22Rv1 (cell line): ENCODE measurements around the gene MAPK1.
"Not testable (repeated sequence)": the region's sequence is repeated elsewhere in the genome, so short reads cannot be mapped to it uniquely, and the experiment has no call there.

Experiments used
- H3K27ac ChIP-seq: fragments of 450-650 bp; 2 replicates; pipeline ENCODE4 v1.5.1; 2017
- ZFX ChIP-seq: fragments of 450-650 bp; IDR thresholded peaks from 2 replicates; pipeline ENCODE4 v1.6.1; 2017; ENCODE audit warnings: antibody characterized with exemption, borderline replicate concordance
- TF ChIP-seq, protein P1 (sequence below): fragments of 450-650 bp; IDR thresholded peaks from 2 replicates; pipeline ENCODE4 v1.5.1; 2017; ENCODE audit warnings: mild to moderate bottlenecking

The MAPK1 gene

DNA sequence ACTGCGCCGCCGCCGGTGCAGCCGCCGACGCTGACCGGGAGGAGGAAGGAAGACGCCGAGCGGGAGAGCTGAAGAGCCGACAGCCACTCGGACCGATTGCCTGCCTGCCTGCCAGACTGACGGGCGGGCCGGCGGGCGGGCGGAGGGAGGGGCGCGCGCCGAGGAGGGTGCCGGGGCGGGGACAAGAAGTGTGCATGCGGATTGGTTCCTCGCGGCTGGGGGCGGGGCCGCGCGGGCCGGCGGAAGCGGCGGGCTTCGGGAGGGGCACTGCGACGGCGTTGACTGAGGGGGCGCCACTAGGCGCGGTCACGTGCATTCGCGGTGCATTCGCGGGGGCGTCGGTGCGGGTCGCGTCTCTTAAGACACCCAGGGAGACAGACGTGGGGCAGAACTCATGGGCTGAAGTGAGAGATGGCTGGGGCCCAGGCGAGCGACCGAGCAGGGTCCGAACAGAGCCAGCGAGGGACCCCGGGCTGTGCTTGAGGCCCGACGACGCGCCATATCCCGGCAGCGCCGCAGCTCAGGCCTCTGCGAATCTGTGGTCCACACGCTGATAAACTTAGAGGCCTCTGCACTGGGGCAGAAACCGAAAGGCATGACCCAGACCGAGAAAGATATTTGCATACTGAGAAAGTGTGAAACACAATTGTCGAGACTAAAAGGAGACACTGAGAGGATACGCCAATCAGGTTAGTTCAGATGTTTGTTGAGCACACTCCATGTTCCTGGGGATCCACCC lies at the start of gene MAPK1:
MAPK1 (minus strand) TSS at position 118 of the 739 bp plus-strand sequence. CDS start 205 bp downstream, outside the sequence.
- TF ChIP-seq ZFX, result no peak
- TF ChIP-seq, protein P1, sequence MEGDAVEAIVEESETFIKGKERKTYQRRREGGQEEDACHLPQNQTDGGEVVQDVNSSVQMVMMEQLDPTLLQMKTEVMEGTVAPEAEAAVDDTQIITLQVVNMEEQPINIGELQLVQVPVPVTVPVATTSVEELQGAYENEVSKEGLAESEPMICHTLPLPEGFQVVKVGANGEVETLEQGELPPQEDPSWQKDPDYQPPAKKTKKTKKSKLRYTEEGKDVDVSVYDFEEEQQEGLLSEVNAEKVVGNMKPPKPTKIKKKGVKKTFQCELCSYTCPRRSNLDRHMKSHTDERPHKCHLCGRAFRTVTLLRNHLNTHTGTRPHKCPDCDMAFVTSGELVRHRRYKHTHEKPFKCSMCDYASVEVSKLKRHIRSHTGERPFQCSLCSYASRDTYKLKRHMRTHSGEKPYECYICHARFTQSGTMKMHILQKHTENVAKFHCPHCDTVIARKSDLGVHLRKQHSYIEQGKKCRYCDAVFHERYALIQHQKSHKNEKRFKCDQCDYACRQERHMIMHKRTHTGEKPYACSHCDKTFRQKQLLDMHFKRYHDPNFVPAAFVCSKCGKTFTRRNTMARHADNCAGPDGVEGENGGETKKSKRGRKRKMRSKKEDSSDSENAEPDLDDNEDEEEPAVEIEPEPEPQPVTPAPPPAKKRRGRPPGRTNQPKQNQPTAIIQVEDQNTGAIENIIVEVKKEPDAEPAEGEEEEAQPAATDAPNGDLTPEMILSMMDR, result peak; percentile 60
- peak within 1 kb of the TSS; percentile 86 for H3K27ac ChIP-seq

DNA sequence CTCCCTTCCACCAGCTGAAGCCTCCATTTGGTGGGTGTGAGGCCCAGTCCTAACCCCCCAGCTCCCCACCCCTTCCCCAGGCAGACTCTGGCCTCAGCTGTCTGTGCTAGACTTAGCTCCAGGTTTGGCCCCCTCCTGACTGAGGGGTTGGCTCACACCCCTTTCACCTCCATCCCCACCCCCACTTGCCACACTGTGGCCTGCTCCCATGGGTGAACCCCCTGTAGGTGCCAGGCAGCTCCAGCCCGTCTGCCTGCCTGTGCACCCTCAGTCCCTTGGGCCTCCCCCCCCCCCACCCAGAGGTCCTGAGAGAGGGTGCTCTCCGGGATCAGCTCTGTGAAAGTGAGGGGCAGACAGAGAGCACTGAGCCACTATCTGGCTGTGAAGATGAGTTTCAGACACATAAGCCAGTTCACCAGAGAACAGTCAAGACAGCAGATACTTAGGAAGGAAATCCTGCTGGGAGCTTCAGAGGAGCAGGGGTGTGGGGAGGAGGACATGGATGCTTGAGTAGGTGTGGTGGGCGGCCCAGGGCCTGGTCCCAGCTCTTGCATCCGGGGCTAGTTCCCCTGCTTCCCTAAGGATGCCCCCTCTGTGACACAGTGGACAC lies 49.0 kb upstream of the MAPK1 start:
- TF ChIP-seq, protein P1, result no peak
- TF ChIP-seq ZFX, result no peak
- no peak overlapping the region for H3K27ac ChIP-seq

DNA sequence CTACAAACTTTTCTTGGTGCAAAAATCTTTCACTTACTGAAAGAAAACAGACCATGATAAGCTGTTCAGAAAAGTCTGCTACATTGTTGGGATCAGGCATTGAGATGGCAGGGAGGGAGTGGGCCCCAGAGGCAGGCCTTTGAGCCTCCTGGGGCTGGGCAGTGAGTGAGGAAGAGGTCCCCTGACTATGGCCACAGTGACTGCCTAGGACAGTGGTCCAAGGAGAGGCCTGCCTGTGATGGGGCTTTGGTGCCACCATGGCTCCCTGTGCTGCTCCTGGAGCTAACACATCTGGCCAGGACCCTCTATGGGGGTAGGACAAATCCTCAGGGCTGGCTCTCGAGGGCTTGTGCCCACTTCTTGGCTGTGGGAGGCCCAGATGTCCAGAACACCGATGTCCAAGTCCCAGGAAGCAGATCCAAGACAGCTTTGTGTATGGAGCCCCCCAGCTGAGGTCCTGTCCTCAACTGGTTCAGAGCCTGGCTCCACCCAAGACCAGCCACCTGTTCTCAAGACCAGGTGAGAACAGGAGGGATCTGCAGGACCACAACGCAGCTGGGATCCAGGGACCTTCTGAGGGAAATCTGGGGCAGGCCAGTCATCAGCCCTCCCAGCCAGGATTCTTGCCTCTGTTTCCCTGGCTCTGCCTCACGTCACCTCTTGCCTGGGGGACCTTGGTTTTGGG lies 48.3 kb upstream of the MAPK1 start:
- TF ChIP-seq, protein P1, result no peak
- no peak for TF ChIP-seq ZFX
- H3K27ac ChIP-seq, result no peak overlapping the region

DNA sequence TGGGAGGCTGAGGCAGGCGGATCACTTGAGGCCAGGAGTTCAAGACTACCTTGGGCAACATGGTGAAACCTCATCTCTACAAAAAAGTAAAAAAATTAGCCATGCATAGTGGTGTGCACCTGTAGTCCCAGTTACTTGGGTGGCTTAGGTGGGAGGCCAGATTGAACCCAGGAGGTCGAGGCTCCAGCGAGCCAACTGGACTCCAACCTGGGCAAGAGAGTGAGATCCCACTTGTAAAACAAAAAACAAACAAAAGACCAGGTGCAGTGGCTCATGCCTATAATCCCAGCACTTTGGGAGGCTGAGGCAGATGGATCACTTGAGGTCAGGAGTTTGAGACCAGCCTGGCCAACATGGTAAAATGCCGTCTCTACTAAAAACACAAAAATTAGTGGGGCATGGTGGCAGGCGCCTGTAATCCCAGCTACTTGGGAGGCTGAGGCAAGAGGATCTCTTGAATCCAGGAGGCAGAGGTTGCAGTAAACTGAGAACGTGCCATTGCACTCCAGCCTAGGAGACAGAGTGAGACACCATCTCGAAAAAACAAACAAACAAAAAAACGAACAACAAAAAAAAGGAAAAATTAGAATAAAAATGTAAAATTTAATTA lies 46.7 kb upstream of the MAPK1 start:
- H3K27ac ChIP-seq, result not testable (repeated sequence)

DNA sequence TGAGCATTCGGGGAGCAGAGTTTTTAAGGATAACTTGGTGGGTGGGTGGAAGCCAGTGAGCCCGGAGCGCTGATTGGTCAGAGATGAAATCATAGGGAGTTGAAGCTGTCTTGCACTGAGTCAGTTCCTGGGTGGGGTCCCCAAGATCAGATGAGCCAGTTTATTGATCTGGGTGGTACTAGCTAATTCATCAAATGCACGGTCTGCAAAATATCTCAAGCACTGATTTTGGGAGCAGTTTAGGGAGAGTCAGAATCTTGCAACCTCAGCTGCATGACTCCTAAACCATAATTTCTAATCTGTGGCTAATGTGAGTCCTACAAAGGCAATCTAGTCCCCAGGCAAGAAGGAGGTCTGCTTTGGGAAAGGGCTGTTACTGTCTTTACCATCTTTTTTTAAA lies 42.9 kb upstream of the MAPK1 start:
- not testable (repeated sequence) for H3K27ac ChIP-seq

DNA sequence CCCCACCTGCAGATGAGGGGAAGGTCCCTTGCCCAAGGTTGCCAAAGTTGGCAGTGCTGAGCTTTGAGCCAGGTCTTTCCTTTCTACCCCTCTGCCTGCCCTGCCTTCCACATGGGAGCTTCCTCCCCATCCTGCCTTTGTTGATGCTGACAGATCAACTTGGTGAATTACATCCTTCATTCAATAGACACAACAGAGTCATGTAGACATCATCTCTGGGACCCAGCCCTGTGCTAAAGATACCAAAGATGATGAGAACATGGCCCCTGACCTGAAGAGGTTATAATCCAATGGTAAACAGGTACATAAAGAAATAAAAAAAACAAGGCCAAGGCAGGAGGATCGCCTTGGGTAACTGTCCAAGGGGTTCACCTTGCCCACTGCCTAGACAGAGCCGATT lies 42.4 kb upstream of the MAPK1 start:
- TF ChIP-seq, protein P1, result no peak
- no peak for TF ChIP-seq ZFX

DNA sequence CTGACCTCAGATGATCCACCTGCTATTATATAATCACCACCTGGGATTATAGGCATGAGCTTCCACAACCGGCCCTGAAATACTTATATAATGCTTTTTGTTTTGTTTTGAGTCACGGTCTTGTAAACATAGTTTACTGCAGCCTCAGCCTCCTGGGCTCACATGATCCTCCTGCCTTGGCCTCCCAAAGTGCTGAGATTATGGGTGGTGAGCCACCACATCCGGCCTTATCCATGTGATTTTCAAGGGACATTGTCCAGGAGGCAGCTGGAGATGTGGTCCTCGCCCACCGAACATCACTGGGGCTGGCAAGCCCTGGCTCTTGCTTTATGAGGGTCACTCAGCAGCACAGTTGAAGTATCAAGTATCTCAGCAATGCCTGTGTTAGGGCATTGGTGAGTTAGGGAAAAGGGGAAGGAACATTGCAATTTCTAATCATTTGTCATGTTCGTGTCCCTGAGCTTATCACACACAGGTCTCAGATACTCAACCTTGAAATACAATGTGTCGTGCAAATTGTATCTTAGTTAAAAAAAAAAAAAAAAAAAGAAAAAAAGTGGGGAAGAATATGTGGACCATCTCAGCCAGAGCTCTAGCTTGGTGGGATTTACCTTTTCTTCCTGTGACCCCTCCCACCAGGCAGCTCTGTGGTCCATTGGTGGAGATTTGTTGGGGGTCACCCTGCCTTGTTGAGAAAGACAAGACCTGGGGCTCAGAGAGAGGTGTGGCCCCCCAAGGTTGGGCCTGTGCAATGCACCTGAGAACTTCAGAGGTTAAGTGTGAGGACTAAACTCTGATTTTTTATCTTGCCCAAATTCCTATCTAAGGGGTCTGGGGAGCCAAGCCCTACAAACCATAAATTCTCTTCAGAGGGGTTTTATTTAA lies 40.4 kb upstream of the MAPK1 start:
- TF ChIP-seq, protein P1, result no peak
- TF ChIP-seq ZFX, result no peak
- H3K27ac ChIP-seq, result no peak overlapping the region

More for the DNA sequence above, 42.4 kb upstream of the MAPK1 start:
- no peak overlapping the region for H3K27ac ChIP-seq

DNA sequence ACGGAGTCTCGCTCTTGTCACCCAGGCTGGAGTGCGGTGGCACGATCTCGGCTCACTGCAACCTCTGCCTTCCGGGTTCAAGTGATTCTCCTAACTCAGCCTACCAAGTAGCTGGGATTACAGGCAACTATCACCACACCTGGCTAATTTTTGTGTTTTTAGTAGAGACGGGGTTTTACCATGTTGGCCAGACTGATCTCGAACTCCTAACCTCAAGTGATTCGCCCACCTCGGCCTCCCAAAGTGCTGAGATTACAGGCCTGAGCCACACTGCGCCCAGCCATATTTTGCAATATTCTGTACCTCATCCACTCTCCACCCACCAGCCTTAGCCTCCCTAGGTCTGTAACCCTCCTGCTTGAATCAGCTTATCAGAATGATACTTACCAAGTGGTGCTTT lies 37.8 kb upstream of the MAPK1 start:
- H3K27ac ChIP-seq, result not testable (repeated sequence)
